ENCODE results near the gene STAM2.
"Not testable (repeated sequence)": the region's sequence is repeated elsewhere in the genome, so short reads cannot be mapped to it uniquely, and the experiment has no call there.

STAM2 gene

DNA sequence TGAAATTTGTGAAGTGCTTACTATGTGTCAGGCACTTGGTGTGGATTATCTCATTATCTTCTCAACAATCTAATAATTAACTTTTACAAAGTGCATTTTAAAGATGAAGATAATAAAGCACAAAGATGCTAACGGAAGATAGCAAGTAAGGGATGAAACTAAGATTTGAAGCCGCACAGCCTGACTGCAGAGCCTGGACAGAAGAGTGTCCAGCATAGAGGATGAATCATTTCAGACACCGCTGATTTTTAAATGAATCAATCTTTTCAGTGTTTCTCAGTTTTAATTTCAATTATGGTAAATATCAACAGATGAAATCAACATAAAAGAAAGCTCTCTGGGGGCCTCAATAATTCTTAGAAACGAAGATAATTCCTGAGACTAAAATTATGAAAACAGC, 24.5 kb upstream of the STAM2 start:
- H3K27ac ChIP-seq, result 0 out of 22 replicates have a peak overlapping the region, but pooled peaks of 1 of the 11 experiments have one; percentile 23
- TF ChIP-seq Cebpa-rat (IDR thresholded peaks at IDR 0.05), result no peak
- H3K4me1 ChIP-seq, result peaks cover 13 to 32% (median 22%) of the 10 kb centered on the region in 10 experiments; a peak in 19 of 20 replicates
- peaks cover 7 to 35% (median 14%) of the 10 kb centered on the region in 11 experiments; a peak in 16 of 22 replicates for H3K9me3 ChIP-seq (replicated peaks in 1 of 11)
- no peaks in the 10 kb centered on the region for H4K20me1 ChIP-seq
- H3K36me3 ChIP-seq, result no peaks in the 10 kb centered on the region
- no peaks in the 10 kb centered on the region for H3K27me3 ChIP-seq
- H3K4me3 ChIP-seq, result no peak overlapping the region
- no peak overlapping the region for H3K9ac ChIP-seq
- H3K4me2 ChIP-seq, result peak overlapping the region in 10 of 11 experiments; percentile 22 to 88 (median 54); a peak in 14 of 22 replicates

- no peak overlapping the region for H3K4me2 ChIP-seq
- H3K9ac ChIP-seq, result no peak overlapping the region
- H3K27ac ChIP-seq, result no peak overlapping the region
- H3K4me3 ChIP-seq, result no peak overlapping the region
- H3K36me3 ChIP-seq, result no peaks in the 10 kb centered on the region
- no peaks in the 10 kb centered on the region for H4K20me1 ChIP-seq
- TF ChIP-seq Cebpa-rat (IDR thresholded peaks at IDR 0.05), result no peak
- peaks cover 7 to 18% (median 15%) of the 10 kb centered on the region in 10 experiments; a peak in 19 of 20 replicates for H3K4me1 ChIP-seq
- H3K27me3 ChIP-seq, result no peaks in the 10 kb centered on the region
- H3K9me3 ChIP-seq (replicated peaks in 1 of 11), result peaks cover 8 to 40% (median 16%) of the 10 kb centered on the region in 11 experiments; a peak in 16 of 22 replicates
Measured at GRCh38 chr2:152198499-152198898, 22.9 kb upstream of the STAM2 start.

GRCh38 chr2:152197508-152198284, 22.1 kb upstream of the STAM2 start:
- not testable (repeated sequence) for H3K9ac ChIP-seq, H3K4me3 ChIP-seq, H3K27me3 ChIP-seq, H3K4me2 ChIP-seq, H4K20me1 ChIP-seq, H3K36me3 ChIP-seq, H3K27ac ChIP-seq
- peaks cover 7 to 17% (median 14%) of the 10 kb centered on the region in 10 experiments; a peak in 19 of 20 replicates for H3K4me1 ChIP-seq
- H3K9me3 ChIP-seq (replicated peaks in 1 of 11), result peaks cover 8 to 39% (median 16%) of the 10 kb centered on the region in 11 experiments; a peak in 16 of 22 replicates

GRCh38 chr2:152189622-152190495, 14.3 kb upstream of the STAM2 start:
- Histone ChIP-seq H3K4me2 (no peak overlapping the region), H3K36me3 (no peaks in the 10 kb centered on the region), H3K4me3 (no peak overlapping the region), H3K27me3 (no peaks in the 10 kb centered on the region), H3K9ac (no peak overlapping the region), H3K9me3 (replicated peaks in 1 of 11) (peaks cover 10 to 19% (median 17%) of the 10 kb centered on the region in 11 experiments), H3K27ac (peak overlapping the region in 1 of 11 experiments; percentile 29; a peak in 1 of 22 replicates), H4K20me1 (no peaks in the 10 kb centered on the region), H3K4me1 (peaks cover 0 to 15% (median 0%) of the 10 kb centered on the region in 10 experiments; a peak in 7 of 20 replicates)
- no peak for TF ChIP-seq Cebpa-rat (IDR thresholded peaks at IDR 0.05)

DNA sequence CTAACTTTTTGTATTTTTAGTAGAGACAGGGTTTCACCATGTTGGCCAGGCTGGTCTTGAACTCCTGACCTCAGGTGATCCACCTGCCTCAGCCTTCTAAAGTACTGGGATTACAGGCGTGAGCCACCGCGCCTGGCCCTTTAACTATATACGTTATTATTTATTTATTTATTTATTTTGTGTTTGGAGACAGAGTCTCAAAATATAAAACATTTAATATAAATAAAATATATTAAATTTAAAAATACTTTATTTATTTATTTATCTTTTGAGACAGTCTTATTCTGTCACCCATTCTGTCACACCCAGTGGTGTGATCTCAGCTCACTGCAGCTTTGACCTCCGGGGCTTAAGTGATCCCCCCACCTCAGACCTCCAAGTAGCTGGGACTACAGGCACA, 11.2 kb upstream of the STAM2 start:
- H3K36me3 ChIP-seq, H3K4me2 ChIP-seq, H3K4me3 ChIP-seq, H4K20me1 ChIP-seq, H3K27me3 ChIP-seq, H3K27ac ChIP-seq, H3K9ac ChIP-seq: not testable (repeated sequence)
- peaks cover 0 to 15% (median 2%) of the 10 kb centered on the region in 10 experiments; a peak in 8 of 20 replicates for H3K4me1 ChIP-seq
- H3K9me3 ChIP-seq (replicated peaks in 1 of 11), result peaks cover 18 to 25% (median 23%) of the 10 kb centered on the region in 11 experiments

DNA sequence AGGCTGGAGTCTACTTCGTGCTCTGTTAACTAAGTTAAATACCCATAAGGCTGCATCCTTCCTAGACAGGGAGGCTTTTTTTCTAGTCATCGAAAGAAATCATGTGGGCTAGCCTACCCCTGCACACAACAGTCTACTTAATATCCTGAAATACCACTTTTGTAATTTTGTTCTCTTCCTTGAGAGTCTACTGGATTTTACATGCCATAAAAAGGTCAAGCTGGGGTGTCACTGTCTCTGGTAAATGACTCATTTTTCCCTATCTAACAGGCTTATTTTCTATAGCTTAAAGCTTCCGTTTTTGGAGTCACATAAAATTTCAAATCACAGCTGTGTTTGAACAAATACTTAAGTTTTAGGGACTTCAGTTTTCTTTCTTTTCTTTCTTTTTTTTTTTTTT, 10.7 kb upstream of the STAM2 start:
- H3K27ac ChIP-seq, result no peak overlapping the region
- H3K9me3 ChIP-seq (replicated peaks in 1 of 11), result peaks cover 19 to 27% (median 23%) of the 10 kb centered on the region in 11 experiments
- peaks cover 0 to 15% (median 2%) of the 10 kb centered on the region in 10 experiments; a peak in 8 of 20 replicates for H3K4me1 ChIP-seq
- TF ChIP-seq Cebpa-rat (IDR thresholded peaks at IDR 0.05), result no peak
- no peaks in the 10 kb centered on the region for H4K20me1 ChIP-seq
- no peaks in the 10 kb centered on the region for H3K27me3 ChIP-seq
- no peaks in the 10 kb centered on the region for H3K36me3 ChIP-seq
- H3K9ac ChIP-seq, result no peak overlapping the region
- H3K4me3 ChIP-seq, result no peak overlapping the region
- H3K4me2 ChIP-seq, result no peak overlapping the region

DNA sequence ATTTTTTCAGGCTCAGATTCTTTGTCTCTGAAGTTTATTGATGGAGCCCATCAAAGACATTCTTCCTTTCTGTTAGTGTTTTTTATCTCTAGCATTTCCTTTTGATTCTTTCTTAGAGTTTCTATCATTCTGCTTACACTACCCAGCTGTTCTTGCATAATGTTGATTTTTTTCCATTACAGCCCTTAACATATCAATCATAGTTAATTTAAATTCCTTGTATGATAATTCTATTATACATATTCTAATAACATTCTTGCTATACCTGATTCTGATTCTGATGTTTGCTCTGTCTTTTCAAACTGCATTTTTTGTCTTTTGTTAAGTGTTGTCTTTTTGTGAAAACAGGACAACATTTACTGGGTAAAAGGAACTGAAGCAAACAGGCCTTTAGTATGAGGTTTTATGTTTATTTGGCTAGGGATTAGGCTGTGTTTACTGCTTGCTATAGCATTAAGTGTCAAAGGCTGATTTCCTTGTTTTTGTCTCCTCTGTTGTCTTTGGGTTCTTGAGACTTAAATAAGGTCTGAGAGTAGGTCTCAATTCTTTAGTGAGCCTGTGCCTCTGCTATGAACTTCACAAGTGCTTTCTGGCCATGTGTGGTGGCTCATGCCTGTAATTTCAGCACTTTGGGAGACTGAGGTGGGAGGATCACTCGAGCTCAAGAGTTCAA, 8.0 kb upstream of the STAM2 start:
- H3K36me3 ChIP-seq, result no peaks in the 10 kb centered on the region
- no peak for TF ChIP-seq Cebpa-rat (IDR thresholded peaks at IDR 0.05)
- H3K4me3 ChIP-seq, result no peak overlapping the region
- H3K27me3 ChIP-seq, result no peaks in the 10 kb centered on the region
- no peak overlapping the region for H3K27ac ChIP-seq
- no peaks in the 10 kb centered on the region for H4K20me1 ChIP-seq
- no peak overlapping the region for H3K4me2 ChIP-seq
- no peak overlapping the region for H3K9ac ChIP-seq
- peaks cover 27 to 43% (median 32%) of the 10 kb centered on the region in 11 experiments for H3K9me3 ChIP-seq (replicated peaks in 1 of 11)
- H3K4me1 ChIP-seq, result peaks cover 0 to 6% (median 0%) of the 10 kb centered on the region in 10 experiments; a peak in 5 of 20 replicates

DNA sequence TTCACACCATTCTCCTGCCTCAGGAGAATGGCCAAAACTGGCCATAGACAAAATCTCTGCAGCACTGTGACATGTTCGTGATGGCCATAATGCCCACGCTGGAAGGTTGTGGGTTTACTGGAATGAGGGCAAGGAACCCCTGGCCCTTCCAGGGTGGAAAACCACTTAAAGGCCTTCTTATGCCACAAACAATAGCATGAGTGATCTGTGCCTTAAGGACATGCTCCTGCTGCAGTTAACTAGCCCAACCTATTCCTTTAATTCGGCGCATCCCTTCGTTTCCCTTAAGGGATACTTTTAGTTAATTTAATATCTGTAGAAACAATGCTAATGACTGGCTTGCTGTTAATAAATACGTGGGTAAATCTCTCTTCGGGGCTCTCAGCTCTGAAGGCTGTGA, 2.1 kb upstream of the STAM2 start:
- H3K27me3 ChIP-seq, H4K20me1 ChIP-seq, H3K4me3 ChIP-seq, H3K36me3 ChIP-seq, H3K4me2 ChIP-seq, H3K9ac ChIP-seq, H3K27ac ChIP-seq: not testable (repeated sequence)
- Histone ChIP-seq H3K9me3 (replicated peaks in 1 of 11) (peaks cover 8 to 28% (median 20%) of the 10 kb centered on the region in 11 experiments; a peak in 17 of 22 replicates), H3K4me1 (peaks cover 12 to 23% (median 21%) of the 10 kb centered on the region in 10 experiments)

Measured in BLaER1 treated with 17β-estradiol and CSF1 and Interleukin-3, amounts not matched to agents 10 nM and 100 nM (cell line).